GM13976 (cell line): ENCODE results near the gene GLYAT.

ENCODE experiments used
- DNase-seq: peaks from one replicate; pipeline ENCODE4 v3.0.0; 2012; ENCODE audit warnings: low spot score
- CTCF ChIP-seq: IDR thresholded peaks from 2 replicates; pipeline ENCODE4 v1.5.1; 2012; ENCODE audit warnings: borderline replicate concordance, mild to moderate bottlenecking; ENCODE audit not compliant: insufficient read depth; ENCODE audit errors: extremely low read depth, missing control alignments, control extremely low read depth
- in situ Hi-C: fragments of 300-500 bp; cut with MboI; formaldehyde crosslinking; loops from one replicate; pipeline ENCODE4 v1.12.0; 2022; ENCODE audit warnings: low sequenced_read_pairs, mixed read lengths, inconsistent platforms; ENCODE audit not compliant: unreplicated experiment

GLYAT gene

GRCh38 chr11:58744988-58745704 is 13.4 kb upstream of the GLYAT start:
- no peak for DNase-seq
- in situ Hi-C loops = no loop called here
- no peak for TF ChIP-seq CTCF

GRCh38 chr11:58742981-58743880 is 11.5 kb upstream of the GLYAT start:
- TF ChIP-seq CTCF = no peak
- DNase-seq = no peak
- in situ Hi-C loops = no loop called here

- DNase-seq = peak; percentile 5
- in situ Hi-C loops = no loop called here
- TF ChIP-seq CTCF = no peak
Measured at GRCh38 chr11:58742140-58742539, 10.4 kb upstream of the GLYAT start.

GRCh38 chr11:58741127-58741526 is 9.4 kb upstream of the GLYAT start:
- in situ Hi-C loops = no loop called here
- DNase-seq = no peak

GRCh38 chr11:58740447-58740846 is 8.7 kb upstream of the GLYAT start:
- no peak for TF ChIP-seq CTCF
- in situ Hi-C loops = no loop called here
- DNase-seq = no peak

More at GRCh38 chr11:58741127-58741526, 9.4 kb upstream of the GLYAT start:
- TF ChIP-seq CTCF = no peak

GRCh38 chr11:58739725-58740430 is 8.1 kb upstream of the GLYAT start:
- no peak for TF ChIP-seq CTCF
- no peak for DNase-seq
- in situ Hi-C loops = no loop called here
